ENCODE data around the gene ALPL. TPM values are rescaled to one million over a fixed set of nuclear protein-coding genes. Genes with fewer than 3 reads are reported as not detected.

The ALPL gene
- total and polyA plus RNA-seq, 9 of the 15 experiments (the other 6 are each of a cell fraction or from before 2014, with no cell fraction given), result 0.04 to 0.38 (median 0.18) TPM; not detected in 4

DNA sequence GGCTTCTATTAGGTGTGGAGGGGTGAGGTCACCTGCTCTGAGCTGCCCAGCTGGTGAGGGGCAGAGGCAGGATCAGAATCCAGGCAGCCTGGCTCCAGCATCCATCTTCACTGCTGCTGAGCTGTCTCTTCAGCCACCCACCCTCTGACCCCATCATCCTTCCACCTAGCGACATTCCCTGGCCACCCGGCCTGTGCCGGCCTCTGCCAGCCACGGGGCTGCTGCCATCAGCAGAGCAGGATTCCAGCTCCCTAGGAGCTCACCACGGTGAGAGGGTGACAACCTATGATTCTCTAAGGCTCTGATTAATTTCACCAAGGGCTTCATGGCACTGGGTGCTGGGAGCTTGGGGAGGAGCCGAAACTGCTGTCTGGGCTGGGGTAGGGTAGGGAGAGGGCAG, 32.1 kb downstream of the ALPL start (continued):
- TF ChIP-seq, protein P1, sequence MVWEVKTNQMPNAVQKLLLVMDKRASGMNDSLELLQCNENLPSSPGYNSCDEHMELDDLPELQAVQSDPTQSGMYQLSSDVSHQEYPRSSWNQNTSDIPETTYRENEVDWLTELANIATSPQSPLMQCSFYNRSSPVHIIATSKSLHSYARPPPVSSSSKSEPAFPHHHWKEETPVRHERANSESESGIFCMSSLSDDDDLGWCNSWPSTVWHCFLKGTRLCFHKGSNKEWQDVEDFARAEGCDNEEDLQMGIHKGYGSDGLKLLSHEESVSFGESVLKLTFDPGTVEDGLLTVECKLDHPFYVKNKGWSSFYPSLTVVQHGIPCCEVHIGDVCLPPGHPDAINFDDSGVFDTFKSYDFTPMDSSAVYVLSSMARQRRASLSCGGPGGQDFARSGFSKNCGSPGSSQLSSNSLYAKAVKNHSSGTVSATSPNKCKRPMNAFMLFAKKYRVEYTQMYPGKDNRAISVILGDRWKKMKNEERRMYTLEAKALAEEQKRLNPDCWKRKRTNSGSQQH (CRISPR knock-in tag; IDR thresholded peaks at IDR 0.05), result no peak

DNA sequence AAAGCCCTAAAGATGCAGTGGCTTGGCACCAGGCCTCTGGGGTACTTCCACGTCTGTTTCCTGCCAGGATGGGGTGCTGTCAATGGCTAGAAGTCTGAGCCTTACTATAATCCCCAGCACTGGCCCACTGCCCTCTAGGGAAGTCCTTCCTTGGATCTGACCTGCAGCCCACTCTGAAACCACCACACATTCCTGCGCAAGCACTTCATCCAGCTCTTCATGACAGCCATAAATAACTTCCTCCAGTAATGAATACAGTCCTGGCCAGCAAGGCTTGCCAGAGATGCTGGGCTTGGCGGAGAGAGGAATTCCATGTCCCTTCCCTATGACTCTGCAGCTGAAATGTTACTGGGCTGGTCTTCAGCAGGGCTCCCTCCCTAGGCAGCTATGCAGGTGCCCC, 32.6 kb downstream of the ALPL start:
- Histone ChIP-seq H3K4me1 (replicated peaks in 1 of 2; ENCODE audit: control insufficient read depth in 2 of 2, insufficient read depth in 2 of 2, low read length in 2 of 2) (peaks cover 0 to 14% of the 10 kb centered on the region in 2 experiments; a peak in 2 of 5 replicates), H3K36me3 (ENCODE audit: control insufficient read depth, insufficient read depth, low read length) (no peaks in the 10 kb centered on the region), H3K4me3 (no peak overlapping the region), H3K27ac (ENCODE audit: extremely low read depth, low read depth, low read length) (no peak overlapping the region), H3K9me3 (replicated peaks; ENCODE audit: control insufficient read depth, insufficient read depth, low read depth, low read length) (no peaks in the 10 kb centered on the region), H3K9me1 (ENCODE audit: control insufficient read depth, insufficient read depth, low read length) (no peaks in the 10 kb centered on the region), H3K4me2 (ENCODE audit: insufficient read depth, low read length) (no peak overlapping the region), H4K20me1 (replicated peaks; ENCODE audit: control insufficient read depth, insufficient read depth, low read length) (peaks cover 10% of the 10 kb centered on the region; the same call in 1 of the 2 replicates), H3K79me2 (ENCODE audit: control insufficient read depth, insufficient read depth, low read length) (no peaks in the 10 kb centered on the region), H2AFZ (ENCODE audit: low read depth, low read length) (no peak overlapping the region), H3K9ac (ENCODE audit: insufficient read depth in 1 of 2, low read depth in 2 of 2, low read length in 2 of 2) (no peak overlapping the region), H3K27me3 (ENCODE audit: control insufficient read depth in 2 of 2, insufficient read depth in 2 of 2, low read length in 2 of 2) (peaks cover 55 to 80% of the 10 kb centered on the region in 2 experiments)
- in situ Hi-C loops (cut with MboI), result no loop called here
- intact Hi-C loops (cut with micrococcal nuclease), result no loop called here
- no peak for DNase-seq (ENCODE audit: extremely low read depth in 1 of 4, low spot score in 3 of 4)
- no TSS peak for BruUV-seq (replicated peaks)
- WGBS (ENCODE audit: insufficient coverage, low coverage, missing lambda C conversion rate), result 7% methylated on average over 3 of the region's 3 CpGs
- peak; percentile 12 for TF ChIP-seq MEIS2 (IDR thresholded peaks at IDR 0.05; ENCODE audit: partially characterized antibody)
- TF ChIP-seq, protein P2, sequence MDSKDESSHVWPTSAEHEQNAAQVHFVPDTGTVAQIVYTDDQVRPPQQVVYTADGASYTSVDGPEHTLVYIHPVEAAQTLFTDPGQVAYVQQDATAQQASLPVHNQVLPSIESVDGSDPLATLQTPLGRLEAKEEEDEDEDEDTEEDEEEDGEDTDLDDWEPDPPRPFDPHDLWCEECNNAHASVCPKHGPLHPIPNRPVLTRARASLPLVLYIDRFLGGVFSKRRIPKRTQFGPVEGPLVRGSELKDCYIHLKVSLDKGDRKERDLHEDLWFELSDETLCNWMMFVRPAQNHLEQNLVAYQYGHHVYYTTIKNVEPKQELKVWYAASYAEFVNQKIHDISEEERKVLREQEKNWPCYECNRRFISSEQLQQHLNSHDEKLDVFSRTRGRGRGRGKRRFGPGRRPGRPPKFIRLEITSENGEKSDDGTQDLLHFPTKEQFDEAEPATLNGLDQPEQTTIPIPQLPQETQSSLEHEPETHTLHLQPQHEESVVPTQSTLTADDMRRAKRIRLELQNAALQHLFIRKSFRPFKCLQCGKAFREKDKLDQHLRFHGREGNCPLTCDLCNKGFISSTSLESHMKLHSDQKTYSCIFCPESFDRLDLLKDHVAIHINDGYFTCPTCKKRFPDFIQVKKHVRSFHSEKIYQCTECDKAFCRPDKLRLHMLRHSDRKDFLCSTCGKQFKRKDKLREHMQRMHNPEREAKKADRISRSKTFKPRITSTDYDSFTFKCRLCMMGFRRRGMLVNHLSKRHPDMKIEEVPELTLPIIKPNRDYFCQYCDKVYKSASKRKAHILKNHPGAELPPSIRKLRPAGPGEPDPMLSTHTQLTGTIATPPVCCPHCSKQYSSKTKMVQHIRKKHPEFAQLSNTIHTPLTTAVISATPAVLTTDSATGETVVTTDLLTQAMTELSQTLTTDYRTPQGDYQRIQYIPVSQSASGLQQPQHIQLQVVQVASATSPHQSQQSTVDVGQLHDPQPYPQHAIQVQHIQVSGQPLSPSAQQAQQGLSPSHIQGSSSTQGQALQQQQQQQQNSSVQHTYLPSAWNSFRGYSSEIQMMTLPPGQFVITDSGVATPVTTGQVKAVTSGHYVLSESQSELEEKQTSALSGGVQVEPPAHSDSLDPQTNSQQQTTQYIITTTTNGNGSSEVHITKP (IDR thresholded peaks at IDR 0.05; ENCODE audit: partially characterized antibody), result no peak
- CTCF ChIA-PET (ENCODE audit: low intra/inter-chr PET ratio), result no interaction called here
- no peak for ATAC-seq
- no peak for FAIRE-seq
- POLR2A ChIA-PET, result interaction anchor here (0.6 to 1.7 kb wide), 6 partner anchors 9 to 170 kb away, joined by 3 to 5 read pairs (median 3); no protein-coding TSS in a partner anchor
